Body of pancreas (tissue), 4 donors: ENCODE measurements around the gene ANTXR2.

Experiments
- POLR2A ChIP-seq, 3 donors: fragments of 450-650 bp; IDR thresholded peaks; one replicate each; pipeline ENCODE4 v1.6.1; 2016; ENCODE audit warnings: antibody characterized with exemption in 3 of 3, mild to moderate bottlenecking in 2 of 3
- TF ChIP-seq, protein P1 (sequence below), 7 experiments: fragments of 450-650 bp in 4 of 7; fragments of 200-600 bp in 3 of 7; sonication (generic) in 3 of 7; IDR thresholded peaks; one replicate each; pipeline ENCODE4 v1.5.1; 2016 to 2019; ENCODE audit warnings: antibody characterized with exemption in 7 of 7

DNA sequence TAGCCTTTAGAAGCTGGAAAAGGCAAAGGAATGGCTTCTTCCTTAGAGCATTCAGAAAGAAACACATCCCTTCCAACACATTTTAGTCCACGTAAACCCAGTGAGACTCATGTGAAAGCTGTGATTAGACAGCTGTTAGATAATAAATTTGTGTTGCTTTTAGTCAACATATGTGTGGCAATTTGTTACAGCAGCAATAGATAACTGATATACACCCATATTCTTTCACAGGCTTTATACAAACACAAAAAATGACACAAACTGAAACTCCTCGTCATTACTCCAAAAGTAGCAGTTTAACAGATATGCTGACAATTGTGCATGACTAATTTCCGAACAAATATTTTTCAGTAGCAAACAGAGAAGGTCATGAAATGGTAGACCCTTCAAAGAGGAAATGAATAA is 65.3 kb downstream of the ANTXR2 start:
- TF ChIP-seq, protein P1, sequence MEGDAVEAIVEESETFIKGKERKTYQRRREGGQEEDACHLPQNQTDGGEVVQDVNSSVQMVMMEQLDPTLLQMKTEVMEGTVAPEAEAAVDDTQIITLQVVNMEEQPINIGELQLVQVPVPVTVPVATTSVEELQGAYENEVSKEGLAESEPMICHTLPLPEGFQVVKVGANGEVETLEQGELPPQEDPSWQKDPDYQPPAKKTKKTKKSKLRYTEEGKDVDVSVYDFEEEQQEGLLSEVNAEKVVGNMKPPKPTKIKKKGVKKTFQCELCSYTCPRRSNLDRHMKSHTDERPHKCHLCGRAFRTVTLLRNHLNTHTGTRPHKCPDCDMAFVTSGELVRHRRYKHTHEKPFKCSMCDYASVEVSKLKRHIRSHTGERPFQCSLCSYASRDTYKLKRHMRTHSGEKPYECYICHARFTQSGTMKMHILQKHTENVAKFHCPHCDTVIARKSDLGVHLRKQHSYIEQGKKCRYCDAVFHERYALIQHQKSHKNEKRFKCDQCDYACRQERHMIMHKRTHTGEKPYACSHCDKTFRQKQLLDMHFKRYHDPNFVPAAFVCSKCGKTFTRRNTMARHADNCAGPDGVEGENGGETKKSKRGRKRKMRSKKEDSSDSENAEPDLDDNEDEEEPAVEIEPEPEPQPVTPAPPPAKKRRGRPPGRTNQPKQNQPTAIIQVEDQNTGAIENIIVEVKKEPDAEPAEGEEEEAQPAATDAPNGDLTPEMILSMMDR (IDR thresholded peaks at IDR 0.05) = no peak
- TF ChIP-seq POLR2A (IDR thresholded peaks at IDR 0.05) = no peak
